ENCODE data around the gene GULP1.
A peak's percentile ranks its signal among the peaks of the same experiment; 100 is the strongest.
"Not testable (repeated sequence)": the region's sequence is repeated elsewhere in the genome, so short reads cannot be mapped to it uniquely, and the experiment has no call there.

Gene GULP1

GRCh38 chr2:188449561-188449960, 157.9 kb downstream of the GULP1 start:
- no peak overlapping the region for H3K4me3 ChIP-seq (replicated peaks; ENCODE audit: low read depth, low read length)
- no peak for DNase-seq (ENCODE audit: extremely low read depth, low read depth)
- TF ChIP-seq CTCF (IDR thresholded peaks at IDR 0.05; ENCODE audit: low read depth, low read length, missing control alignments), result no peak

GRCh38 chr2:188449971-188450370, 158.3 kb downstream of the GULP1 start:
- no peak for TF ChIP-seq CTCF (IDR thresholded peaks at IDR 0.05; ENCODE audit: low read depth, low read length, missing control alignments)
- no peak overlapping the region for H3K4me3 ChIP-seq (replicated peaks; ENCODE audit: low read depth, low read length)
- DNase-seq (ENCODE audit: extremely low read depth, low read depth), result no peak

GRCh38 chr2:188450732-188451483, 159.2 kb downstream of the GULP1 start:
- DNase-seq (ENCODE audit: extremely low read depth, low read depth), result peak; percentile 44

GRCh38 chr2:188452084-188452483, 160.4 kb downstream of the GULP1 start:
- no peak for TF ChIP-seq CTCF (IDR thresholded peaks at IDR 0.05; ENCODE audit: low read depth, low read length, missing control alignments)
- no peak for DNase-seq (ENCODE audit: extremely low read depth, low read depth)
- H3K4me3 ChIP-seq (replicated peaks; ENCODE audit: low read depth, low read length), result no peak overlapping the region

More at GRCh38 chr2:188450732-188451483, 159.2 kb downstream of the GULP1 start:
- no peak overlapping the region for H3K4me3 ChIP-seq (replicated peaks; ENCODE audit: low read depth, low read length)
- TF ChIP-seq CTCF (IDR thresholded peaks at IDR 0.05; ENCODE audit: low read depth, low read length, missing control alignments), result no peak

- peak; percentile 34 for TF ChIP-seq CTCF (IDR thresholded peaks at IDR 0.05; ENCODE audit: low read depth, low read length, missing control alignments)
- no peak for DNase-seq (ENCODE audit: extremely low read depth, low read depth)
- H3K4me3 ChIP-seq (replicated peaks; ENCODE audit: low read depth, low read length), result no peak overlapping the region
Observed at GRCh38 chr2:188456114-188456909, 164.6 kb downstream of the GULP1 start.

- TF ChIP-seq CTCF (IDR thresholded peaks at IDR 0.05; ENCODE audit: low read depth, low read length, missing control alignments), result no peak
- DNase-seq (ENCODE audit: extremely low read depth, low read depth), result no peak
Observed at GRCh38 chr2:188459061-188459460, 167.4 kb downstream of the GULP1 start.

GRCh38 chr2:188466078-188466477, 174.4 kb downstream of the GULP1 start:
- not testable (repeated sequence) for H3K4me3 ChIP-seq (replicated peaks; ENCODE audit: low read depth, low read length); DNase-seq (ENCODE audit: extremely low read depth, low read depth)

More at GRCh38 chr2:188459061-188459460, 167.4 kb downstream of the GULP1 start:
- H3K4me3 ChIP-seq (replicated peaks; ENCODE audit: low read depth, low read length), result no peak overlapping the region
